GM18511 (cell line): ENCODE measurements around the gene SIGLEC14.
A peak's percentile ranks its signal among the peaks of the same experiment; 100 is the strongest.

ENCODE experiments used
- ATAC-seq: cut with Tn5 transposase; IDR thresholded peaks from one replicate; pipeline ENCODE4 v1.9.1; 2021; ENCODE audit warnings: mild to moderate bottlenecking, moderate library complexity; ENCODE audit not compliant: unreplicated experiment

Gene SIGLEC14

DNA sequence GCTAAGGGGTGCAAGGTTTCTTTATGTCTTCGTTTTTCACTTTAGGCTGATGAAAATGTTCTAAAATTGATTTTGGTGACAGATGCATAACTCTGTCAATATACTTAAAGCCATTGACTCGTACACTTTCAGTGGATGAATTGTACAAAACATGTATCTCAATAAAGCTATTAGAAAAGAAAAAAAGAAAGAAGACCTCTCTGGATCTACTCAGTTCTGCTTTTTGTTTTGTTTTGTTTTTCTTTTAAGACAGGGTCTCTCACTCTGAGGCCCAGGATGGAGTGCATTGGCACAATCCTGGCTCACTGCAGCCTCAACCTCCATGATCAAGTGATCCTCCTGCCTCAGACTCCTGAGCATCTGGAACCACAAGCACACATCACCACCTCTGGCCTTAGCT lies 19.9 kb downstream of the SIGLEC14 start:
- ATAC-seq, result no peak

GRCh38 chr19:51621178-51621577 lies 25.4 kb downstream of the SIGLEC14 start:
- ATAC-seq, result peak; percentile 70

DNA sequence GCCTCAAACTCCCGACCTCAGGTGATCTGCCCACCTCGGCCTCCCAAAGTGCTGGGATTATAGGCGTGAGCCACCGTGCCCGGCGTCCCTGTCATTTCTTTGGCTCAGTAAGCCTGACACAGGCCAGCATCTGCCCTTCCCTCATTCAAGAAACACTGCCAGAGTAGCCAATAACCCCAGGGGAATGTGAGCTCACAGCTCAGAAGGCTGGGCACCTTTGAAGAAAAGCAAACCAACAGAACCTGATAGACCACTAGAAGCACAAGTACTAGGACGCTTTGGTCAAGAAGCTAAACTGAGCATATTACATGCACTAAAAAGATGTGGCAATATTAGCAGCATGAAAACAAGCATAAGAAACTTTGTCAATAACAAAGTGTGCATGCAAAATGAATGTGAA lies 30.6 kb downstream of the SIGLEC14 start:
- no peak for ATAC-seq

DNA sequence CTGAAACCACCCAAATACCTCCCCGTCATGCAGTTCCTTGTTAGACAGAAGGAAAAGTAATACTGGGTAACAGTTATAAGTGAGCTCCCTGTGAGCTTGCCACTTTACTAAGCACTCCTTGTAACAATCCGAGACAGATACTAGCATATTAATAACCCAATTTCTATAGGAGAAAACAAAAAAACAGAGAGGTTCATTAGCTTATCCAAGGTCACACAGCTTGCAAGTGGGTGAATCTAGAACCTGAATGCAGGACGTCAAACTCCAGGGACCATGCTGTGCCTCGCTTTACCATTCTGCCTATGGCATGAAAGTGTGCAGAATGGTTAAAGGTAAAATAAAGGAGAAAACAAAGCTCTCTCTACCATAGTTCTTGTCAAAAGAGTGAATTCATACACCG lies 31.8 kb downstream of the SIGLEC14 start:
- ATAC-seq, result no peak

DNA sequence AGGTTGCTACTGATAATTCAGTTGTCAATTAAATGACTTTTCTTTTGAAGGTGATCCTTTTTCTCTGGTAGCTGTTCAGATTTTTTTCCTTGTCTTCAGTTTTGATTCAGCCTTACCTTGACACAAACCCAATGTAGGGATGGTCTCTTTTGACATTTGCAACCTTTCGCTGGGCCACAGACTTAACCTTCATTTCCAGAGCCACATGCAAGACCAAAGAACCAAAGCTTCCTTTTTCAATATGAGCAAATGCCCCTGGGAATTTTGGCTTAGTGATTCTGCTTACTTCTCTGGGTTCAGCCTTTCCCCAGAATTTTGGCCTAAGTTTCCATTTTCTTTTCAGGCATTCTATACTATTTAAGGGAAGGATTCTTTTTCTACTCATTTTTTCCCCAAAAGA lies 36.0 kb downstream of the SIGLEC14 start:
- ATAC-seq, result no peak

GRCh38 chr19:51607920-51608562 lies 38.6 kb downstream of the SIGLEC14 start:
- no peak for ATAC-seq

- ATAC-seq, result peak; percentile 95
Observed at GRCh38 chr19:51607077-51607476, 39.5 kb downstream of the SIGLEC14 start.

GRCh38 chr19:51602189-51602854 lies 44.3 kb downstream of the SIGLEC14 start:
- no peak for ATAC-seq

DNA sequence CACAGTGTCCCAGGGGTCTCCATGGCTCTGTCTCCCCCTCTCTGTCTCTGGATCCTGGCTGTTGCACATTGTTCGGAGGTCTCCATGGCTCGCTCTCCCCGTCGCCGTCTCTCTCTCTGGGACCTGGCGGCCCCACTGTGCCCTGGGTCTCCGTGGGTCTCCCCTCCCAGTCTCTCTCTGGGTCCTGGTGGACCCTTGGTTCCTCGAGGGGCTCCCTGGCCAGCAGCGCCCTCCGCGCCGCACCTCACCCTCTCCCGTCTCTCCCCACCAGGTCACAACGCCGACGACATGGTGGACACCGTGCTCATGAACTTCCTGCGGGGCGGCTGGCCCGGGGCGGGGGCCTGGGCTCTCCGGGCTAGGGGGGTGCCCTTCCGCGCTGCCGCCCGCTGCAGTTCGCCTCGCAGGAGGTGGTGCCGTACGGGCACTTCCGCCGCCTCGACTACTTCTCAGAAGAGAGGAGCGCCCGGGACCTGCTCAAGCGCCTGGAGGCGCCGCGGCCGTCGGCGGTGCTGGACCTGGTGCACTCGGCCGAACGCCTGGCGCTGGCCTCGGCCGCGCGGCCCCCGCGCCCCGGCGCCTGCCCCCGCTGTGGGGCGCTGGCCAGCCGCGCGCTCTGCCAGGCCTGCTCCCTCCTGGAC lies 45.6 kb downstream of the SIGLEC14 start:
- ATAC-seq, result no peak

DNA sequence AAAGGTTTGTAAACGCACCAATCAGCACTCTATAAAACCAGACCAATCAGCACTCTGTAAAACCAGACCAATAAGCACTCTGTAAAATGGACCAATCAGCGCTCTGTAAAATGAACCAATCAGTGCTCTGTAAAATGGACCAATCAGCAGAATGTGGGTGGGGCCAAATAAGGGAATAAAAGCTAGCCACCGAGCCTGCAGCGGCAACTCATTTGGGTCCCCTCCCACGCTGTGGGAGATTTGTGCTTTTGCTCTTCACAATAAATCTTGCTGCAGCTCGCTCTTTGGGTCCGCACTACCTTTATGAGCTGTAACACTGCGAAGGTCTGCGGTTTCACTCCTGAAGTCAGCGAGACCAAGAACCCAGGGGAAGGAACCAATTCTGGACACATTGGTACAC lies 47.5 kb downstream of the SIGLEC14 start:
- no peak for ATAC-seq

GRCh38 chr19:51598159-51598915 lies 48.3 kb downstream of the SIGLEC14 start:
- no peak for ATAC-seq

- ATAC-seq, result no peak
Observed at GRCh38 chr19:51595190-51596175, 51.1 kb downstream of the SIGLEC14 start.

DNA sequence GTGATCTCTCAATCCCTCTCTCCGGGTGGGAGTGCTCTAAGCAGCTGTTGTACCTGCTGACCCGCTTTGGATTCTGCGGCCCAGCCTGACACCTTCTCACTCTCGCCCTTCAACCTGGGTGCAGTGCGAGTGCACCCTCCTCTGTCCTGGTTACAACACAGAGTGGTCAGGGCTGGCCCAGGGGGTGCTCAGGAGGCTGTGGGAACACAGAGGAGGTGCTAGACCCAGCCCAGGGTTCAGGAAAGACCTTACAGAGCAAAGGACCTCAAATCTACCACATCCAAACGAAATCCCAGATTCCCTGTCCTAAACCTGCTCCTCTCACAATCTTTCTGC lies 51.9 kb downstream of the SIGLEC14 start:
- no peak for ATAC-seq

DNA sequence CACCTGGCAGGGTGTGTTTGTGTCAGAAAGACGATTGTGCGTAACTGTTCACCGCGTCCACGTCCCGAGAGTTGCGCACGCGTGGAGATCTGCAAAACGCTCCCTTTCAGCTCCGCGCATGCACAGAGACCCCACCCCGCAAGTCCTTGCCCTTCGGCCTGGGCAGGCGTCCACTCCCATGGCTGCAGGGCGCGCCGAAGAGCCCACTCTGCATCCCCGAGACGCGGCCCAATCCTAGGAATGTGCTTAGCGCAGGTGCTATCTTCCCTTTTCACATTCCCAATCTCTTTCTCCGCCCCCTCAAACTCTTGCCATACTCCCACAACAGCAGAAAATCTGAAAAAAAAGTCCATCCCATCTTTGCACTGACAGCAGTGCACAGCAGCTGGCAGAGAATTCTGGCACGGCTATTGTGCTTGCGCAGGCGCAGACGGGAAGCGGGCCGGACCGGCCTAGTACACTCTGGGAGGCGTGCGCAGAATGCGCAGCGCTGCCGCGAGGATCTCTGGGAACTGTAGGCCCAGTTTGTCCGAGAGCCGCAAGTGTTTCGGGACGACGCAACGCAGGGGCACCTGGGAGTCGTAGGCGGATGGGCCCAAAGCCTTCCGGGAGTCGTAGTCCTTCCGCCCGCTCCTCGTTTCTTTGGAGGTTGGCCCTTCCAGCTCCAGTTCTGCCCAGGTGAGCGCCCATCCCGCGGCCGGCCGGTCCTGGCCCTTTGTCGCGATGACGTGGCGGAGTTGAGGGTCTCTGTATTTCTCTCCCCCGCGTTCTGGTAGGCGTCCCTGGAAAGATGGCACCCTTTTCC lies 52.5 kb downstream of the SIGLEC14 start:
- ATAC-seq, result peak; percentile 99

- no peak for ATAC-seq
Observed at GRCh38 chr19:51593138-51593890, 53.3 kb downstream of the SIGLEC14 start.
